Tibial nerve (tissue), 4 donors: ENCODE data around the gene SH3TC1. TPM values are rescaled to one million over a fixed set of nuclear protein-coding genes. Genes with fewer than 3 reads are reported as not detected.
A peak's percentile ranks its signal among the peaks of the same experiment; 100 is the strongest.

Source experiments
- DNase-seq, 2 donors: peaks; one replicate each; pipeline ENCODE4 v3.0.0-alpha.2; 2019; ENCODE audit warnings: low spot score in 2 of 2
- H3K27ac ChIP-seq, 4 donors: fragments of 200-600 bp; sonication (generic) in 3 of 4; one replicate each; pipeline ENCODE4 v1.5.1; 2017 to 2019; ENCODE audit warnings: mild to moderate bottlenecking in 1 of 4
- H3K27me3 ChIP-seq, 2 donors: fragments of 200-600 bp; sonication (generic) in 1 of 2; one replicate each; pipeline versions ENCODE4 v1.5.1 to v1.6.0; 2017 to 2019
- H3K36me3 ChIP-seq, 3 donors: fragments of 200-600 bp; sonication (generic); one replicate each; pipeline ENCODE4 v1.5.1; 2018 to 2019
- H3K4me1 ChIP-seq, 4 donors: fragments of 200-600 bp; sonication (generic) in 3 of 4; one replicate each; pipeline ENCODE4 v1.5.1; 2017 to 2019
- H3K4me3 ChIP-seq, 4 donors: fragments of 200-600 bp; sonication (generic) in 3 of 4; one replicate each; pipeline ENCODE4 v1.5.1; 2017 to 2019; ENCODE audit warnings: mild to moderate bottlenecking in 1 of 4, moderate library complexity in 1 of 4
- H3K9me3 ChIP-seq, 4 donors: fragments of 200-600 bp; sonication (generic) in 3 of 4; one replicate each; pipeline ENCODE4 v1.5.1; 2017 to 2019
- EP300 ChIP-seq, 2 donors: sonication (generic); formaldehyde crosslinking; IDR thresholded peaks; one replicate each; pipeline ENCODE4 v1.6.1; 2017; ENCODE audit warnings: antibody characterized with exemption in 2 of 2, mild to moderate bottlenecking in 1 of 2
- POLR2A ChIP-seq, 2 donors: fragments of 450-650 bp; IDR thresholded peaks; one replicate each; pipeline ENCODE4 v1.6.1; 2017; ENCODE audit warnings: antibody characterized with exemption in 2 of 2, mild to moderate bottlenecking in 2 of 2, moderate library complexity in 2 of 2
- WGBS, 2 donors: methylation state at CpG; one replicate each; pipeline ENCODE4 v1.1.5; 2018; 5-methylcytosine and 5-hydroxymethylcytosine counted together
- total RNA-seq, 4 donors: library from RNA; depleted of rRNA; stranded (reverse); fragments of >200 nt; gene quantifications; one replicate each; pipeline ENCODE4 v1.1.0, GENCODE V29; 2016
- TF ChIP-seq, protein P1 (sequence below), 5 experiments: fragments of 200-600 bp in 3 of 5; fragments of 450-650 bp in 2 of 5; sonication (generic) in 3 of 5; IDR thresholded peaks; one replicate each; pipeline ENCODE4 v1.5.1; 2016 to 2019; ENCODE audit warnings: antibody characterized with exemption in 5 of 5, mild to moderate bottlenecking in 3 of 5, moderate library complexity in 2 of 5

The SH3TC1 gene
- total RNA-seq, 4 donors from 2014 or later: 31.6 to 176 (median 69.7) TPM

DNA sequence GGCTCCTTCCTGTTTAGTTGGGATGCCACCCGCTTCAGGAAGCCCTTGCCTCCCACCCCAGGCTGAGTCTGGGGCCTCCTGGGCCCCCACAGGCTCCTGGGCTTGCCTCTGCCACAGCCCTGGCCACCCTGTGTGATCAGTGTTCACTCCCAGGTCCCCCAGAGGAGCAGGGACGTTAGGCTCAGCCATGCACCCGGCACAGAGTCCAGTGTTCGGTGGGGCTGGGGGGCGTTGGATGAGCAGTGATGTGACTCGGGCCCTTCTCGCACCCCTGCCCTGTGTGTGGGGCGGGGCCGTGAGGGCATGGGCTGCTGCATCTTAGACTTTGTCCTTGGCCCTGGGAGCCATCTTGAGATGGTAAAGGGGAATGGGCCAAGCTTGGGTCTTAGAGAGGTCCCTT, 40.6 kb downstream of the SH3TC1 start:
- TF ChIP-seq POLR2A (IDR thresholded peaks at IDR 0.05) (no peak), EP300 (IDR thresholded peaks at IDR 0.05) (no peak)
- TF ChIP-seq, protein P1, sequence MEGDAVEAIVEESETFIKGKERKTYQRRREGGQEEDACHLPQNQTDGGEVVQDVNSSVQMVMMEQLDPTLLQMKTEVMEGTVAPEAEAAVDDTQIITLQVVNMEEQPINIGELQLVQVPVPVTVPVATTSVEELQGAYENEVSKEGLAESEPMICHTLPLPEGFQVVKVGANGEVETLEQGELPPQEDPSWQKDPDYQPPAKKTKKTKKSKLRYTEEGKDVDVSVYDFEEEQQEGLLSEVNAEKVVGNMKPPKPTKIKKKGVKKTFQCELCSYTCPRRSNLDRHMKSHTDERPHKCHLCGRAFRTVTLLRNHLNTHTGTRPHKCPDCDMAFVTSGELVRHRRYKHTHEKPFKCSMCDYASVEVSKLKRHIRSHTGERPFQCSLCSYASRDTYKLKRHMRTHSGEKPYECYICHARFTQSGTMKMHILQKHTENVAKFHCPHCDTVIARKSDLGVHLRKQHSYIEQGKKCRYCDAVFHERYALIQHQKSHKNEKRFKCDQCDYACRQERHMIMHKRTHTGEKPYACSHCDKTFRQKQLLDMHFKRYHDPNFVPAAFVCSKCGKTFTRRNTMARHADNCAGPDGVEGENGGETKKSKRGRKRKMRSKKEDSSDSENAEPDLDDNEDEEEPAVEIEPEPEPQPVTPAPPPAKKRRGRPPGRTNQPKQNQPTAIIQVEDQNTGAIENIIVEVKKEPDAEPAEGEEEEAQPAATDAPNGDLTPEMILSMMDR (IDR thresholded peaks at IDR 0.05): no peak
- H3K4me3 ChIP-seq: no peak overlapping the region
- DNase-seq: no peak
- H3K27ac ChIP-seq: no peak overlapping the region
- peaks cover 0 to 39% (median 0%) of the 10 kb centered on the region in 3 donors for H3K36me3 ChIP-seq
- no peaks in the 10 kb centered on the region for H3K9me3 ChIP-seq
- H3K27me3 ChIP-seq: no peaks in the 10 kb centered on the region
- WGBS, 2 donors: 87 to 98% methylated on average over 7 to 8 of the region's 9 CpGs
- H3K4me1 ChIP-seq: peaks cover 0 to 13% (median 2%) of the 10 kb centered on the region in 4 donors

DNA sequence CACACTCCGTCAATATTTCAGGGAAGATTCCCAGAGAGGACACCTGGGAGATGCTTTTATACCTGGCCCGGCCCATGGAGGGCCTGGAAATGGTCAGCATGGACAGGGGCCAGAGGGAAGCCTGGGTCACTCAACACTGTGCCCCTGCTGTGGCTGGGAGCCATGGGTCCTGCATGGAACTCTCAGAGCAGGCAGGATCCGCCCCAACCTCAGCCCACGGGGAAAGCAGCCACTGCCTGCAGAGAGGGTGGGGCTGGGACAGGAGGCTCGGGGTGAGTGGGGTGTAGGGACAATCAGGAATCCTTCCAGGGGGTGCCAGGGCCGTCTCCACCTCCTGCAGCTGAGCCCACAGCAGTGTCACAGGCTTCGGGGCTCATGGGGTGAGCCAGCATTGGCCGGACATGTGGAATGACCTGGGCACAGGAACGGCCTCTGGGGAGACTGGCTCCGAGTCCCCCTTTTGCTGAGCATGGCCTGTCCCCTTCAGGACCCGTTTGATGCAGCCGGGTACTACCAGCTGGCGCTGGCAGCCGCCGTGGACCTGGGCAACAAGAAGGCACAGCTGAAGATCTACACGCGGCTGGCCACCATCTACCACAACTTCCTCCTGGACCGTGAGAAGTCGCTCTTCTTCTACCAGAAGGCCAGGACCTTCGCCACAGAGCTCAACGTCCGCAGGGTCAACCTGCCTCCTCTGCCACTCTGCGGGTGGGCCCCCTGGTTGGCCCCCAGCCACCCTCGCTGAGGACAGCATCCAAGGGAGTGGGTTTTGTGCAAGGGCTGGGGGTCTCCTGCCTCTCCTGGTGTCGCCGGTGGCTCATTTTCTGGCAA, 41.3 kb downstream of the SH3TC1 start:
- peaks cover 0 to 13% (median 2%) of the 10 kb centered on the region in 4 donors for H3K4me1 ChIP-seq
- no peak for DNase-seq
- TF ChIP-seq, protein P1 (IDR thresholded peaks at IDR 0.05): no peak
- TF ChIP-seq EP300 (IDR thresholded peaks at IDR 0.05) (no peak), POLR2A (IDR thresholded peaks at IDR 0.05) (no peak)
- H3K9me3 ChIP-seq: no peaks in the 10 kb centered on the region
- no peak overlapping the region for H3K4me3 ChIP-seq
- H3K27me3 ChIP-seq: no peaks in the 10 kb centered on the region
- peaks cover 0 to 33% (median 0%) of the 10 kb centered on the region in 3 donors for H3K36me3 ChIP-seq
- 84 to 86% methylated on average over 21 to 26 of the region's 26 CpGs for WGBS, 2 donors
- no peak overlapping the region for H3K27ac ChIP-seq

DNA sequence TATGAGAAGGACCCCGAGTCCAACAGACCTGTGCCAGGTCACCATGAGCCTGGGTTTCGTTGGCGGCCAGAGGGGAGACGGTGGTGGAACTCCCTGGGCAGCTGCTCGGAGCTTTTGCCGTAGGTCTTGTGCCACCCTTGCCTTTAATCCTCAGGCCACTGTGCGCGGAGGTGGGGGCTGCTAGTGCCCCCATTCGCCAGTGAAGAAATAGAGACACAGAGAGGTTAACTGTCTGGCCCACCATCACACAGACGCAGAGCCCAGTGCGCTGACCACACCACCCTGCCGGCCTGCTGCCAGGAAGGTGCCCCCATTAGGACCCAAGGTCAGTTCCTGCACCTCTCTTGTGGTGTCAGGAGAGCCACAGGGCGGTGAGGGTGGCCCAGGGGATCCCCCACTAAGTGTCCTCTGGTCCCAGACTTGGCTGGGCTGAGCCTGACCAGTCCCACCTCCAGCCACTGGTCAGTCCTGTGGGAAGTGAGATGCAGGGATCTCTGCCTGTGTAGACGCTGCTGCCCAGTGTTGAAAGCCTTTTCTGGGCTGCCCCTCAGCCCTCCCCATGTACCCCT, 42.2 kb downstream of the SH3TC1 start:
- TF ChIP-seq, protein P1 (IDR thresholded peaks at IDR 0.05): no peak
- Histone ChIP-seq H3K4me1 (peaks cover 0 to 14% (median 2%) of the 10 kb centered on the region in 4 donors), H3K27ac (no peak overlapping the region), H3K4me3 (no peak overlapping the region), H3K36me3 (peaks cover 0 to 25% (median 0%) of the 10 kb centered on the region in 3 donors), H3K9me3 (no peaks in the 10 kb centered on the region), H3K27me3 (no peaks in the 10 kb centered on the region)
- no peak for DNase-seq
- 87 to 91% methylated on average over 12 to 14 of the region's 14 CpGs for WGBS, 2 donors

DNA sequence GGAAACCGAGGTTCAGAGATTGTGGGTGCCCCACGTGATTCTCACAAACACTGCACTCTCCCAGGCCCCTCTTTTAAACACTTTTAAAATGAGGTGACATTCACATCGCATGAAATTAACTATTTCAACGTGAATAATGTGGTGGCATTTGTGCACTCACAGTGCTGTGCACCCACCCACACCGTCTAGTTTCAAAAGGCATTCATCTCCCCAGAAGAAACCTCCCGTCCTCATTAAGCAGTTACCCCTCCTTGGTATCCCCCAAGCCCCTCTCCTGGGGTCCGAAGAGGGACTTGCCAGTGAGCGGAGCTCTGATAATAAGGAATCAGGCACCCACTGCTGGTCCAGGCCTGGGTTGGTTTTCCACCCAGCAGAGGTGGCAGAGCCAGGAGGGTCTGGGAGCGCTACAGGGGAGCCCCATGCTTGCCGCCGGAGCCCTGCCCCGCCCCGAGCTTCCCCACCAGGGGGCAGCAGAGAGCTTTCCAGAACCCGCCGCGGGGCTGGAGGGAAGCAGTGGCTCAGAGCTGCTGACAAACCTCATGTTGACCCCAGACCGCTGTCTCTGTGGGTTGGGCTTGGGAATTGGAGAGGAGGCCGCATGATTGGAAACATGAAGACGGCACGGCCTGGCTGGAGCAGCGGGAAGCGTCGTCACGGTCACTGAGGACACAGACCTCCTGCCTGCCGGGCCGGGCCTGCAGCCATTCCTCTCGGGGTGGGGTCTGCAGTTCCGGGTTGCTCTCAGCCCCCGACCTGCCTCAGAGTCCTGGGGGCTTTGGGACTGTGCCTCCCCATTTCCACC, 43.0 kb downstream of the SH3TC1 start:
- TF ChIP-seq EP300 (IDR thresholded peaks at IDR 0.05): peak in 1 of 2 donors; percentile 70
- TF ChIP-seq POLR2A (IDR thresholded peaks at IDR 0.05): no peak
- TF ChIP-seq, protein P1 (IDR thresholded peaks at IDR 0.05): peak; percentile 95 to 98 (median 96)
- DNase-seq: peak; percentile 85 to 93
- 20 to 22% methylated on average over 20 to 29 of the region's 29 CpGs for WGBS, 2 donors
- Histone ChIP-seq H3K9me3 (no peaks in the 10 kb centered on the region), H3K27ac (peak overlapping the region in 2 of 4 donors; percentile 21 to 76), H3K4me3 (no peak overlapping the region), H3K27me3 (no peaks in the 10 kb centered on the region), H3K4me1 (peaks cover 0 to 22% (median 4%) of the 10 kb centered on the region in 4 donors), H3K36me3 (peaks cover 0 to 19% (median 0%) of the 10 kb centered on the region in 3 donors)
